ENCODE measurements around the gene KCNIP1. TPM values are rescaled to one million over a fixed set of nuclear protein-coding genes. Genes with fewer than 3 reads are reported as not detected.

Gene KCNIP1
- total RNA-seq, 1 donor from 2014 or later, result 12.6 TPM

DNA sequence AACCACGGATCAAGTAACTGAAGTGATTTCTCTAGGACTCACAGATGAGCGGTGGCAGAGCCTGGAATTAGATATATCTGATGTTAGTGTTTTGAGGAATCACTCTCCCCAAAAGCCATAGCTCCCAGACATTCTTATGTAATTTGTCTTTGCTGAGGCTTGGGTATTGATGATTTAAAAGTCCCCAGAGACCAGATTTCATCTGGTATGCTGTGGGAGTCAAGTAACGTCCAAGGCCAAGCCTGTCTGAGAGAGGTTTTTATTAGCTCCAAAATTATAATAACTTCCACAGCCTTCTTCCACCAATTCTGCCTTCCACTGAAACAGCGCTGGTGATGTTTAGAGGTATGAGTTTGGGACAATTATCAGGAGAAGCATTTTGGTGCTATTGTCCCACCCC, 21.3 kb upstream of the KCNIP1 start:
- Mint-ChIP-seq H3K9me3 (ENCODE audit: unreplicated experiment) (no peaks in the 10 kb centered on the region), H3K36me3 (ENCODE audit: unreplicated experiment) (no peaks in the 10 kb centered on the region), H3K27ac (ENCODE audit: unreplicated experiment) (no peak overlapping the region), H3K27me3 (ENCODE audit: unreplicated experiment) (no peaks in the 10 kb centered on the region), H3K4me1 (ENCODE audit: unreplicated experiment) (peaks cover 21% of the 10 kb centered on the region), H3K4me3 (ENCODE audit: unreplicated experiment) (no peak overlapping the region)
- DNase-seq (ENCODE audit: extremely low spot score, unreplicated experiment), result no peak
- TF ChIP-seq CTCF (IDR thresholded peaks at IDR 0.05), result no peak

DNA sequence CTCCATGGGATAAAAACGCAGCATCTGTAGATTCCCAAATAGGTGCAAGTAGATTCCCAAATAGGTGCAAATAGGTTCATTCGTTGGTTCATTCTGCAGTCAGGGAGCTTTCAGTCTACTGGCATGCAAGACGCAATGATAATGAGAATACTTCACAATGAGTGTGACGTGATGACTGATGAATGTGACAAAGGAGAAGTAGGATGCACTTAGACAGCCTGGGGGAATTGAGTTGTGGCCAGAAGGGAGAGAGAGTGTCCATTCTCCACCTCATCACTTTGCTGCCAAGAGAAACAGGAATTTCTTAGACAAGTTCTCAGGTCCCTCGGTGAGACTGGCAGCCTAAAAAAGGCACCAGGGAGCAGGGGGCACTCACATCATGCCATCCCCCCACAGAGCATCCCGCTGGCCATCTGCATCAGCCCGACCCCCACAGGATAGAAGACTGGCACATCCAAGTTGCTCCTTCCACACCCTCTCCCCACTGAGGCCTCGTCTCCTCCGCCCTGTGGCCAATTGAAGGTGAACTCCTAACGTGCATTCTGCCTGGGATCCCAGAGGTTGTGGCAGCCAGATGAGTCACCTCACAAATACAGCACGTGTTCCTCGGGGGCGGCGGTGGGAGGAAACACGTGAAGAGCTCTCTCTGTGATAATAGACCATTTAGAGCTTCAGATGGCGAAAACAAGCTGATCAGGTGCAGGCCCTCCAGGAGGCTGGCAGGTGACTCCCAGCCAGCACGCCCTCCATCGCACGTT, 19.9 kb upstream of the KCNIP1 start:
- Mint-ChIP-seq H3K9me3 (ENCODE audit: unreplicated experiment) (no peaks in the 10 kb centered on the region), H3K27ac (ENCODE audit: unreplicated experiment) (no peak overlapping the region), H3K36me3 (ENCODE audit: unreplicated experiment) (no peaks in the 10 kb centered on the region), H3K4me3 (ENCODE audit: unreplicated experiment) (no peak overlapping the region), H3K4me1 (ENCODE audit: unreplicated experiment) (peaks cover 26% of the 10 kb centered on the region), H3K27me3 (ENCODE audit: unreplicated experiment) (no peaks in the 10 kb centered on the region)
- peak; percentile 36 for DNase-seq (ENCODE audit: extremely low spot score, unreplicated experiment)
- no peak for TF ChIP-seq CTCF (IDR thresholded peaks at IDR 0.05)

DNA sequence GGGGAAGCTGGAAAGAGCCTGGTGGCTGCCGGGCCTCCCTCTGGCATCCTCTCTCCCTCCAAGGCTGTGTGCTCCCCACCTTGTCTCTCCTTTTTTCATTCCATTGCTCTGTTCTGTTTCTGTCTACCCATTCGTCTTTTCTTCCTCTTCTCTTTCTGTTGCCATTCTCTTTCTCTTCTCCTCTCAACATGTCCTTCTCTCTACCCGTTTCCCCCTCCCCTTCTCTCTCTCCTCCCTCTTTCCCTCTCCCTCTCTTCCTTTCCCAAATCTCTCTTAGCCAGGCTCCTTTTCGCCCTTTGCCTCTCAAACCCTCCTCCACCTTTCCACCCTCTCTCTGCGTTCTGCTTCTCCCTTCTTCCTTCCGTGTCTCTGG, 19.4 kb upstream of the KCNIP1 start:
- Mint-ChIP-seq H3K9me3 (ENCODE audit: unreplicated experiment) (no peaks in the 10 kb centered on the region), H3K4me1 (ENCODE audit: unreplicated experiment) (peaks cover 25% of the 10 kb centered on the region), H3K27ac (ENCODE audit: unreplicated experiment) (no peak overlapping the region), H3K27me3 (ENCODE audit: unreplicated experiment) (no peaks in the 10 kb centered on the region), H3K4me3 (ENCODE audit: unreplicated experiment) (no peak overlapping the region), H3K36me3 (ENCODE audit: unreplicated experiment) (no peaks in the 10 kb centered on the region)
- TF ChIP-seq CTCF (IDR thresholded peaks at IDR 0.05), result no peak
- DNase-seq (ENCODE audit: extremely low spot score, unreplicated experiment), result no peak

DNA sequence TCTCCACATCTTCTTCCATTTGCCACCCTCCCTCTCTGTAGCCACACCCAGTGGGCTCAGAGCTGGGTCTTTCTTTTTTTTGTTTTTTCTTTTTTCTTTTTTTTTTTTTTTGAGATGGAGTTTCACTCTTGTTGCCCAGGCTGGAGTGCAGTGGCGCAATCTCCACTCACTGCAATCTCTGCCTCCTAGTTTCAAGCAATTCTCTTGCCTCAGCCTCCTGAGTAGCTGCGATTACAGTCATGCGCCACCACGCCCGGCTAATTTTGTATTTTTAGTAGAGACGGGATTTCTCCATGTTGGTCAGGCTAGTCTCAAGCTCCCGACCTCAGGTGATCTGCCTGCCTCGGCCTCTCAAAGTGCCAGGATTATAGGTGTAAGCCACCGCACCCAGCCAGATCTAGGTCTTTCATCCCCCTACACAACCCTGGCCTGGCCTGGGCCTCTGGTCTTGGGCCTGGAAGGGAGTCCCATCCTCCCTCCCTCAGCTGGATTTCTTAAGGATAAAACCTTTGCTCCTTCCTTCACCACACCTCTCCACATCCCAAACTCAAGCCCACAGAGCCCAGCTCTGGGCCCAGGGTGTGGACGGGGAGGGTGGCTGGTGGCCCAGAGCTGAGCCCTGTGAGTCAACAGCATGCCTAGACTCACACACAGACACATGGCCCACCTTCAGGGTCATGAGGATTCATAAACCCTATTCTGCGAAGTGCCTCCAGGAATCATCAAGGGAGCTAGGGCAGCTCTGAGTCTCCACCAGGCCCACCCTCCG, 18.8 kb upstream of the KCNIP1 start:
- H3K36me3 Mint-ChIP-seq (ENCODE audit: unreplicated experiment), result no peaks in the 10 kb centered on the region
- H3K4me3 Mint-ChIP-seq (ENCODE audit: unreplicated experiment), result no peak overlapping the region
- no peak for DNase-seq (ENCODE audit: extremely low spot score, unreplicated experiment)
- H3K27ac Mint-ChIP-seq (ENCODE audit: unreplicated experiment), result no peak overlapping the region
- H3K27me3 Mint-ChIP-seq (ENCODE audit: unreplicated experiment), result no peaks in the 10 kb centered on the region
- H3K4me1 Mint-ChIP-seq (ENCODE audit: unreplicated experiment), result peaks cover 24% of the 10 kb centered on the region
- no peaks in the 10 kb centered on the region for H3K9me3 Mint-ChIP-seq (ENCODE audit: unreplicated experiment)
- no peak for TF ChIP-seq CTCF (IDR thresholded peaks at IDR 0.05)

- DNase-seq (ENCODE audit: extremely low spot score, unreplicated experiment), result no peak
- Mint-ChIP-seq H3K27me3 (ENCODE audit: unreplicated experiment) (no peaks in the 10 kb centered on the region), H3K4me3 (ENCODE audit: unreplicated experiment) (no peak overlapping the region), H3K4me1 (ENCODE audit: unreplicated experiment) (peaks cover 25% of the 10 kb centered on the region), H3K27ac (ENCODE audit: unreplicated experiment) (no peak overlapping the region), H3K36me3 (ENCODE audit: unreplicated experiment) (no peaks in the 10 kb centered on the region), H3K9me3 (ENCODE audit: unreplicated experiment) (no peaks in the 10 kb centered on the region)
- no peak for TF ChIP-seq CTCF (IDR thresholded peaks at IDR 0.05)
Measured at GRCh38 chr5:170485616-170485911, 18.3 kb upstream of the KCNIP1 start.

All from osteocyte (in vitro differentiated cells).